ENCODE data around the gene CPNE2.

- TF ChIP-seq, protein P1, sequence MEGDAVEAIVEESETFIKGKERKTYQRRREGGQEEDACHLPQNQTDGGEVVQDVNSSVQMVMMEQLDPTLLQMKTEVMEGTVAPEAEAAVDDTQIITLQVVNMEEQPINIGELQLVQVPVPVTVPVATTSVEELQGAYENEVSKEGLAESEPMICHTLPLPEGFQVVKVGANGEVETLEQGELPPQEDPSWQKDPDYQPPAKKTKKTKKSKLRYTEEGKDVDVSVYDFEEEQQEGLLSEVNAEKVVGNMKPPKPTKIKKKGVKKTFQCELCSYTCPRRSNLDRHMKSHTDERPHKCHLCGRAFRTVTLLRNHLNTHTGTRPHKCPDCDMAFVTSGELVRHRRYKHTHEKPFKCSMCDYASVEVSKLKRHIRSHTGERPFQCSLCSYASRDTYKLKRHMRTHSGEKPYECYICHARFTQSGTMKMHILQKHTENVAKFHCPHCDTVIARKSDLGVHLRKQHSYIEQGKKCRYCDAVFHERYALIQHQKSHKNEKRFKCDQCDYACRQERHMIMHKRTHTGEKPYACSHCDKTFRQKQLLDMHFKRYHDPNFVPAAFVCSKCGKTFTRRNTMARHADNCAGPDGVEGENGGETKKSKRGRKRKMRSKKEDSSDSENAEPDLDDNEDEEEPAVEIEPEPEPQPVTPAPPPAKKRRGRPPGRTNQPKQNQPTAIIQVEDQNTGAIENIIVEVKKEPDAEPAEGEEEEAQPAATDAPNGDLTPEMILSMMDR (IDR thresholded peaks at IDR 0.05) = no peak
- TF ChIP-seq POLR2AphosphoS5 (IDR thresholded peaks at IDR 0.05) (no peak), POLR2A (IDR thresholded peaks at IDR 0.05) (no peak), EP300 (IDR thresholded peaks at IDR 0.05) (no peak)
Measured at GRCh38 chr16:57070424-57070823, 22.0 kb upstream of the CPNE2 start.

All from upper lobe of left lung (tissue), 4 donors.